Endothelial cell of umbilical vein (primary cell): ENCODE data around the gene GAP43. TPM values are rescaled to one million over a fixed set of nuclear protein-coding genes. Genes with fewer than 3 reads are reported as not detected.

Experiments
- BruUV-seq: library from RNA; stranded (reverse); fragments of 400-500 nt; replicated peaks from 2 replicates; lab custom pipeline; 2021; lab: Mats Ljungman, UMichigan
- CTCF ChIA-PET: fragments of 300-600, 350-600 bp; sonication (Branson Sonifier 250); formaldehyde crosslinking; loops from one replicate; lab custom pipeline; 2021; ENCODE audit warnings: antibody characterized with exemption, inconsistent platforms; lab: Charles Lee
- POLR2A ChIA-PET: fragments of 300-600, 350-600 bp; sonication (Branson Sonifier 250); formaldehyde crosslinking; loops from one replicate; lab custom pipeline; 2021; ENCODE audit warnings: antibody characterized with exemption, inconsistent platforms; lab: Charles Lee
- DNase-seq: peaks from one replicate; pipeline ENCODE4 v3.0.0-alpha.2; 2011; ENCODE audit warnings: low read depth, low spot score
- FAIRE-seq: peaks from 2 replicates; lab custom pipeline; 2011; peaks lifted over from hg19 to GRCh38; lab: Jason Lieb, UNC
- H2AFZ ChIP-seq: 2 replicates; pipeline ENCODE4 v1.6.0; 2012; ENCODE audit warnings: low read depth, low read length, control low read depth, inconsistent platforms
- H3K27ac ChIP-seq: 2 replicates; pipeline ENCODE4 v1.5.1; 2011; ENCODE audit warnings: low read depth, mild to moderate bottlenecking, control low read depth, low read length, moderate library complexity; ENCODE audit not compliant: insufficient read depth
- H3K27me3 ChIP-seq, 2 experiments: 2 replicates each; pipeline versions ENCODE4 v1.6.0 to v1.6.1; 2011; ENCODE audit warnings: low read length in 2 of 2, mixed read lengths in 1 of 2; ENCODE audit not compliant: control insufficient read depth in 2 of 2, insufficient read depth in 2 of 2
- H3K36me3 ChIP-seq, 2 experiments: 2 replicates in 1 of 2; 3 replicates in 1 of 2; pipeline ENCODE4 v1.5.1; 2011; ENCODE audit warnings: low read length in 2 of 2, mild to moderate bottlenecking in 1 of 2, moderate library complexity in 1 of 2; ENCODE audit not compliant: control insufficient read depth in 2 of 2, insufficient read depth in 2 of 2; ENCODE audit errors: extremely low read depth in 1 of 2
- H3K4me1 ChIP-seq: 3 replicates; pipeline ENCODE4 v1.5.1; 2011; ENCODE audit warnings: mild to moderate bottlenecking, low read length; ENCODE audit not compliant: control insufficient read depth, insufficient read depth; ENCODE audit errors: extremely low read depth
- H3K4me2 ChIP-seq: 2 replicates; pipeline ENCODE4 v1.6.1; 2011; ENCODE audit warnings: low read length, control low read depth, mixed read lengths; ENCODE audit not compliant: insufficient read depth
- H3K4me3 ChIP-seq, 3 experiments: fragments of 200-600 bp in 1 of 3; sonication (generic), shearing (Covaris generic) in 1 of 3; replicated peaks in 1 of 3; 2 replicates each; pipeline ENCODE4 v1.5.1; 2011 to 2016; ENCODE audit warnings: control low read depth in 3 of 3, low read length in 3 of 3, mild to moderate bottlenecking in 2 of 3, inconsistent platforms in 1 of 3, low read depth in 1 of 3, moderate library complexity in 1 of 3; ENCODE audit not compliant: insufficient read depth in 1 of 3
- H3K79me2 ChIP-seq: 2 replicates; pipeline ENCODE4 v1.6.0; 2012; ENCODE audit warnings: low read length, inconsistent platforms; ENCODE audit not compliant: control insufficient read depth, insufficient read depth
- H3K9ac ChIP-seq: replicated peaks from 2 replicates; pipeline ENCODE3; 2011; ENCODE audit warnings: low read length, control low read depth; ENCODE audit not compliant: insufficient read depth; ENCODE audit errors: extremely low read depth
- H3K9me1 ChIP-seq: replicated peaks from 3 replicates; pipeline ENCODE4 v1.6.0; 2011; ENCODE audit warnings: mild to moderate bottlenecking, low read length; ENCODE audit not compliant: control insufficient read depth, insufficient read depth; ENCODE audit errors: extremely low read depth
- H3K9me3 ChIP-seq: replicated peaks from 2 replicates; pipeline ENCODE4 v1.5.1; 2012; ENCODE audit warnings: low read length, inconsistent platforms; ENCODE audit not compliant: control insufficient read depth, insufficient read depth
- H4K20me1 ChIP-seq: replicated peaks from 2 replicates; pipeline ENCODE3; 2011; ENCODE audit warnings: mild to moderate bottlenecking, low read length; ENCODE audit not compliant: control insufficient read depth, insufficient read depth; ENCODE audit errors: extremely low read depth
- EZH2 ChIP-seq: IDR thresholded peaks from 2 replicates; pipeline ENCODE4 v1.6.1; 2012; ENCODE audit warnings: borderline replicate concordance, low read depth, mild to moderate bottlenecking, moderate library complexity, low read length, inconsistent platforms; ENCODE audit not compliant: severe bottlenecking
- FOS ChIP-seq: IDR thresholded peaks from 2 replicates; pipeline ENCODE4 v1.6.1; 2011; ENCODE audit warnings: mild to moderate bottlenecking, low read length, moderate library complexity, borderline replicate concordance; ENCODE audit not compliant: insufficient read depth
- GATA2 ChIP-seq: IDR thresholded peaks from 2 replicates; pipeline ENCODE4 v1.7.0; 2011; ENCODE audit warnings: low read depth, mild to moderate bottlenecking, moderate library complexity, mixed read lengths, low read length; ENCODE audit not compliant: insufficient read length, insufficient read depth
- JUN ChIP-seq: IDR thresholded peaks from 2 replicates; pipeline ENCODE4 v1.6.1; 2011; ENCODE audit warnings: borderline replicate concordance, low read depth; ENCODE audit not compliant: insufficient read length, insufficient read depth
- MAX ChIP-seq: IDR thresholded peaks from 2 replicates; pipeline ENCODE4 v1.6.1; 2011; ENCODE audit not compliant: insufficient read depth, insufficient read length
- MYC ChIP-seq: IDR thresholded peaks from one replicate; pipeline ENCODE4 v1.6.1; 2011; ENCODE audit warnings: mild to moderate bottlenecking, low read depth, low read length
- POLR2A ChIP-seq: IDR thresholded peaks from 2 replicates; pipeline ENCODE4 v1.6.1; 2012; ENCODE audit warnings: low read depth, mild to moderate bottlenecking, control low read depth, low read length
- POLR2AphosphoS5 ChIP-seq: IDR thresholded peaks from 2 replicates; pipeline ENCODE4 v1.6.1; 2012; ENCODE audit warnings: low read depth, mild to moderate bottlenecking, control low read depth, low read length, moderate library complexity; ENCODE audit not compliant: insufficient read depth
- dilution Hi-C: fragments of 300-500 bp; cut with MboI; formaldehyde crosslinking; loops from one replicate; pipeline ENCODE4 v1.15.0; 2019; ENCODE audit warnings: low sequenced_read_pairs; ENCODE audit not compliant: extremely low pct_ligation_motif_present
- intact Hi-C: fragments of 100-400 bp; cut with micrococcal nuclease; formaldehyde crosslinking; loops from one replicate; pipeline ENCODE4 v1.10.0; 2022
- polyA plus RNA-seq, 4 experiments: library from polyadenylated mRNA; depleted of rRNA in 3 of 4; stranded (reverse) in 3 of 4; unstranded in 1 of 4; fragments of >200 nt; gene quantifications; 2 replicates each; pipeline versions ENCODE4 v1.2.1 to v1.2.3, GENCODE V29; 2011 to 2012; ENCODE audit warnings: missing spikeins in 1 of 4
- total RNA-seq: library from RNA; stranded (reverse); gene quantifications from 2 replicates; pipeline ENCODE4 v1.2.3, GENCODE V29; 2021

GAP43 gene
- total and polyA plus RNA-seq, 2 donors (not counting 3 experiments of a cell fraction or from before 2014, with no cell fraction given) = 0.06 TPM; not detected in 1

GRCh38 chr3:115666081-115666480 lies 42.8 kb downstream of the GAP43 start:
- Histone ChIP-seq H3K9me3 (no peaks in the 10 kb centered on the region), H3K27me3 (peaks cover 9 to 11% of the 10 kb centered on the region in 2 experiments), H3K9ac (no peak overlapping the region), H3K27ac (no peak overlapping the region), H3K79me2 (no peaks in the 10 kb centered on the region), H2AFZ (no peak overlapping the region), H3K36me3 (no peaks in the 10 kb centered on the region), H3K4me2 (no peak overlapping the region), H4K20me1 (no peaks in the 10 kb centered on the region), H3K9me1 (no peaks in the 10 kb centered on the region), H3K4me1 (no peaks in the 10 kb centered on the region), H3K4me3 (no peak overlapping the region)
- POLR2A ChIA-PET = no interaction called here
- no TSS peak for BruUV-seq
- TF ChIP-seq GATA2 (no peak), POLR2AphosphoS5 (no peak), MYC (no peak), POLR2A (no peak), MAX (no peak), FOS (no peak), EZH2 (no peak)
- dilution Hi-C loops = no loop called here
- intact Hi-C loops = no loop called here
- DNase-seq (no peak), FAIRE-seq (no peak)
- CTCF ChIA-PET = no interaction called here

GRCh38 chr3:115666920-115667737 lies 43.8 kb downstream of the GAP43 start:
- peaks cover 10 to 11% of the 10 kb centered on the region in 2 experiments for H3K27me3 ChIP-seq
- H3K36me3 ChIP-seq = no peaks in the 10 kb centered on the region
- H3K4me1 ChIP-seq = no peaks in the 10 kb centered on the region
- DNase-seq (no peak), FAIRE-seq (no peak)
- CTCF ChIA-PET = no interaction called here
- no peaks in the 10 kb centered on the region for H4K20me1 ChIP-seq
- no peak overlapping the region for H3K4me2 ChIP-seq
- H2AFZ ChIP-seq = no peak overlapping the region
- BruUV-seq = no TSS peak
- H3K79me2 ChIP-seq = no peaks in the 10 kb centered on the region
- no peak overlapping the region for H3K4me3 ChIP-seq
- no peak overlapping the region for H3K9ac ChIP-seq
- H3K9me3 ChIP-seq = no peaks in the 10 kb centered on the region
- no peak overlapping the region for H3K27ac ChIP-seq
- no peaks in the 10 kb centered on the region for H3K9me1 ChIP-seq
- intact Hi-C loops = no loop called here
- no peak for TF ChIP-seq POLR2AphosphoS5
- no peak for TF ChIP-seq MAX
- TF ChIP-seq MYC = no peak
- no peak for TF ChIP-seq FOS
- no peak for TF ChIP-seq POLR2A
- TF ChIP-seq EZH2 = no peak
- TF ChIP-seq GATA2 = no peak
- no peak for TF ChIP-seq JUN
- POLR2A ChIA-PET = no interaction called here
- dilution Hi-C loops = no loop called here
